Measurements from ENCODE around the gene COLGALT1. TPM values are rescaled to one million over a fixed set of nuclear protein-coding genes. Genes with fewer than 3 reads are reported as not detected.

COLGALT1 gene
- total RNA-seq, 1 experiment from 2014 or later = 86.0 TPM

- TF ChIP-seq ZBTB33 (IDR thresholded peaks at IDR 0.05; ENCODE audit: extremely low read depth, insufficient replicate concordance, low read length) (no peak), SRF (IDR thresholded peaks at IDR 0.05; ENCODE audit: low read depth) (no peak), ATF3 (IDR thresholded peaks at IDR 0.05) (no peak)
Measured at GRCh38 chr19:17581211-17581874, 25.9 kb downstream of the COLGALT1 start (continued).

GRCh38 chr19:17582613-17583012 lies 27.2 kb downstream of the COLGALT1 start:
- no peak overlapping the region for H3K4me2 ChIP-seq (ENCODE audit: low read length)
- H2AFZ ChIP-seq (ENCODE audit: low read depth, low read length, poor library complexity, severe bottlenecking) = no peak overlapping the region
- intact Hi-C loops (cut with micrococcal nuclease) = no loop called here
- DNase-seq (ENCODE audit: low read depth, low spot score) (no peak), ATAC-seq (no peak)
- H3K27ac ChIP-seq (ENCODE audit: low read depth, low read length) = no peak overlapping the region
- RAD21 ChIA-PET (ENCODE audit: low non-redundant PET in 1 of 2, low total read pairs in 2 of 2, uncharacterized antibody in 2 of 2, unreplicated experiment in 2 of 2) = no interaction called here
- H3K9me3 ChIP-seq (ENCODE audit: control insufficient read depth in 1 of 2, insufficient read depth in 1 of 2, low read depth in 1 of 2, low read length in 2 of 2) = no peaks in the 10 kb centered on the region
- H3K4me1 ChIP-seq (ENCODE audit: control insufficient read depth in 1 of 2, insufficient read depth in 2 of 2, low read length in 2 of 2) = peaks cover 12 to 18% of the 10 kb centered on the region in 2 experiments; a peak in 3 of 4 replicates
- no peaks in the 10 kb centered on the region for H3K27me3 ChIP-seq (ENCODE audit: insufficient read depth, low read length)
- no peak overlapping the region for H3K9ac ChIP-seq (ENCODE audit: low read length)
- peaks cover 19 to 35% of the 10 kb centered on the region in 2 experiments; a peak in 3 of 4 replicates for H3K36me3 ChIP-seq (ENCODE audit: control insufficient read depth in 1 of 2, insufficient read depth in 2 of 2, low read length in 2 of 2)
- H3K4me3 ChIP-seq (replicated peaks in 1 of 2; ENCODE audit: low read depth in 1 of 2, low read length in 2 of 2) = no peak overlapping the region
- POLR2A ChIA-PET = no interaction called here
- BruUV-seq (replicated peaks) = TSS peak; percentile 63
- H3K9me2 ChIP-seq (ENCODE audit: insufficient read depth) = no peaks in the 10 kb centered on the region
- no peak for TF ChIP-seq EGR1 (IDR thresholded peaks at IDR 0.05; ENCODE audit: low read depth)
- TF ChIP-seq CBX3 (IDR thresholded peaks at IDR 0.05; ENCODE audit: low read depth) = no peak
- TF ChIP-seq POLR2A (IDR thresholded peaks at IDR 0.05; ENCODE audit: borderline replicate concordance, extremely low read depth, insufficient read depth, insufficient read length) = no peak
- TF ChIP-seq ATF3 (IDR thresholded peaks at IDR 0.05) = no peak
- no peak for TF ChIP-seq YY1 (IDR thresholded peaks at IDR 0.05; ENCODE audit: extremely low read depth, insufficient replicate concordance, low read depth, low read length)
- 0 out of 6 replicates have a peak, but pooled peaks of 2 of the 3 experiments have one; percentile 15 for TF ChIP-seq CTCF (IDR thresholded peaks at IDR 0.05 in 2 of 3, conservative IDR thresholded peaks at IDR 0.05 in 1 of 3; ENCODE audit: borderline replicate concordance in 1 of 3, insufficient read depth in 1 of 3, low read depth in 2 of 3, low read length in 2 of 3)
- TF ChIP-seq FOSL1 (IDR thresholded peaks at IDR 0.05; ENCODE audit: low read depth) = no peak
- CTCF ChIA-PET = interaction anchor here (1.5 to 1.8 kb wide), 2 partner anchors 9 to 23 kb away, joined by 3 to 4 read pairs; no protein-coding TSS in a partner anchor
- peaks cover 2% of the 10 kb centered on the region; the same call in 1 of the 2 replicates for H3K79me2 ChIP-seq (ENCODE audit: insufficient read depth, low read length)
- H4K20me1 ChIP-seq (ENCODE audit: insufficient read depth) = peaks cover 4% of the 10 kb centered on the region; the same call in 1 of the 2 replicates

Data from HCT116 (cell line).